C4-2B (cell line): ENCODE measurements around the gene URI1.

Source experiments
- ZFX ChIP-seq: fragments of 450-650 bp; IDR thresholded peaks from 2 replicates; pipeline ENCODE4 v1.6.1; 2017
- TF ChIP-seq, protein P1 (sequence below): fragments of 450-650 bp; conservative IDR thresholded peaks from 2 replicates; pipeline ENCODE4 v1.5.1; 2017; ENCODE audit warnings: mild to moderate bottlenecking

DNA sequence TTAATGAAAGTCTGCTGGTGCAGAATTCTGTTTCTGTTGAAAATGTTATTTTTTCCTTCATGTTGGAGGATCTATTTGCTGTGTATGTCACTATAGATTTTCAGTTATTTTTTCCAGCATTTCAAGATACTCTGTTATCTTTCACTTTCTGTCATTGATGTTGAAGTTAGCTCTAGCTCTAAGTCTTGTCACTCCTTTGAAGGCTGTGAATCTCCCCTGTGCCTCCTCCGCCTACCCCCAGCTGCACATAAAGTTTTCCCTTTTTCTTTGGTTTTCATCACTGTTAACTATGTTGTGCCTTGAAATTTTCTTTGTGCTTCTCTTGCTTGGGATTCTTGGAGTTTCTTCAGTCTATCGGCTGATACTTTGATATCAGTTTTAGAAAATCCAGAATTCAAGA lies 20.8 kb downstream of the URI1 start:
- TF ChIP-seq, protein P1, sequence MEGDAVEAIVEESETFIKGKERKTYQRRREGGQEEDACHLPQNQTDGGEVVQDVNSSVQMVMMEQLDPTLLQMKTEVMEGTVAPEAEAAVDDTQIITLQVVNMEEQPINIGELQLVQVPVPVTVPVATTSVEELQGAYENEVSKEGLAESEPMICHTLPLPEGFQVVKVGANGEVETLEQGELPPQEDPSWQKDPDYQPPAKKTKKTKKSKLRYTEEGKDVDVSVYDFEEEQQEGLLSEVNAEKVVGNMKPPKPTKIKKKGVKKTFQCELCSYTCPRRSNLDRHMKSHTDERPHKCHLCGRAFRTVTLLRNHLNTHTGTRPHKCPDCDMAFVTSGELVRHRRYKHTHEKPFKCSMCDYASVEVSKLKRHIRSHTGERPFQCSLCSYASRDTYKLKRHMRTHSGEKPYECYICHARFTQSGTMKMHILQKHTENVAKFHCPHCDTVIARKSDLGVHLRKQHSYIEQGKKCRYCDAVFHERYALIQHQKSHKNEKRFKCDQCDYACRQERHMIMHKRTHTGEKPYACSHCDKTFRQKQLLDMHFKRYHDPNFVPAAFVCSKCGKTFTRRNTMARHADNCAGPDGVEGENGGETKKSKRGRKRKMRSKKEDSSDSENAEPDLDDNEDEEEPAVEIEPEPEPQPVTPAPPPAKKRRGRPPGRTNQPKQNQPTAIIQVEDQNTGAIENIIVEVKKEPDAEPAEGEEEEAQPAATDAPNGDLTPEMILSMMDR = no peak
- no peak for TF ChIP-seq ZFX
